HG02588 (cell line): Measurements from ENCODE around the gene ARHGAP45.

ENCODE experiments used
- ATAC-seq: cut with Tn5 transposase; IDR thresholded peaks from one replicate; pipeline ENCODE4 v1.9.1; 2021; ENCODE audit warnings: mild to moderate bottlenecking, moderate library complexity; ENCODE audit not compliant: unreplicated experiment

Gene ARHGAP45

GRCh38 chr19:1130771-1131717, 64.1 kb downstream of the ARHGAP45 start:
- ATAC-seq: no peak

DNA sequence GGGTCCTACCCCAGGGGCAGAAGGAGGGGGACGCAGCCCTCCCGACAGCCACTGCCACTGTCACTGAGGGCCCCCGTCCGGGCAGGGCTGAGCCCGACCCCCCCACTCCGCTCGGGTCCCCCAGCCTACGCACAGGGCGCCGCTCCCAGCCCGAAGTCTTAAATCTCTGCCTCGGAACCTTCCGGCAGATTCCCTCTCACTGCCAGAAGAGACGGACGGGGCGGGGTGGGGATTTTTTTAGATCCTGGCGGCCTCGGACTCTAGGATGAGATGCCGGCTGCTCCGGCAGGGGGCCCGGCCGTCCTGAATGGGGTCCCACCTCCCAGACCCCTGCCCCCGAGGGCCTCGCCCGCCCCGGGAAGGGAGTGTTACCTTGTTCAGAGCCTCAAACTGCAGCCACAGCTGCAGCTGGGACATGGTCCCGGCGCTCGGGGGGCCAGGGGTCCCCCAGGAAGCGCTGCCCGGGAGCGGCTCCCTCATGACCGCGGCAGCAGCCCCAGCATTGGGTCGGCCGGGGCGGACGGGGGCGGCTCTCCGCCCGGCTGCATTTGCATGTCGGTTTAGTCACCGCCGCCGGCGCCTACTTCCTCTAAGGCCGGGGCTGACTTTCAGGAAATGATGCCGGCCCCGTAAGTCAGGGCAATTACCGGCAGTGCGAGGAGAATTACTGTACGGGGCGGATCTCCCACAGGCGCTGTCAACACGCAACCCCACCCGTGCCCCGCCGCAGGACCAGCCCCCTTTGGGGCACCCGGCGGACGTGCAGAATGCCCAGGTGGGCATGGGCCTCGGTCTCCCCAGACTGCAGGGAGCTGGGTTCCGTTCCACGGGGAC, 65.0 kb downstream of the ARHGAP45 start:
- peak; percentile 39 for ATAC-seq

GRCh38 chr19:1132552-1133383, 65.8 kb downstream of the ARHGAP45 start:
- peak; percentile 9 for ATAC-seq

- ATAC-seq: peak; percentile 49
Measured at GRCh38 chr19:1133471-1133929, 66.5 kb downstream of the ARHGAP45 start.

DNA sequence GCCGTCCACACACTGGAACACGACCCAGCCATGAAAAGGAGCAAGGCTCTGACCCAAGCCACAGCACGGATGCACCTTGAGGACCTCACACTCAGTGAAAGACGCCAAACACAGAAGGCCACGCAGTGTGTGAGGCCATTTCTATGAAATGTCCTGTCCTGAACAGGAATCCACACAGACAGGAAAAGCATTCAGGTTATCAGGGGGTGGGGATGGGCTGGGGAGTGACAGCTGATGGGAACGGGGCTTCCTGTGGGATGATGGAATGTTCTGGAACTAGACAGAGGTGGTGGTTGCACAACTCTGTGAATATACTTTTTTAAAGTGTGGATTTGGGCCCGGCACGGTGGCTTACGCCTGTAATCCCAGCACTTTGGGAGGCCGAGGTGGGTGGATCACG, 67.5 kb downstream of the ARHGAP45 start:
- ATAC-seq: no peak

DNA sequence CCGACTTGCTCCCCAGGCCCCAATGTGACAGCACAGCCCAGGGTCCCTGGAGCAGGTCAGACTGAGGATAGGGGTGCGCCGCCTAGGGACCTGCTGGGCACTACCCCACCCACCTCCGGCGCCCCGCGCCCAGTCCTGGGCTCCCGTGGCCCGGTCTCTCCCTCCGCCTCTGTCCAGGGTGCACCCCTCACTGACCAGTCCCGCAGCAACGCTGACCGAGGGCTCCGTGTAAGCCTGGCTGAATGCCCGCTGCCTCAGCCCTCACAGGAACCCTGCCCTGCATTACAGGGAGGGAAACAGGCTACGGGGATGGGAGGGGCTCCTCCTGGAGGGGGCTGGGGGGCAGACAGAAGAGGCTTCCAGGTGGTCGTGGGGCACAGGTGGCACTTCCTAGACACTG, 68.5 kb downstream of the ARHGAP45 start:
- ATAC-seq: no peak

DNA sequence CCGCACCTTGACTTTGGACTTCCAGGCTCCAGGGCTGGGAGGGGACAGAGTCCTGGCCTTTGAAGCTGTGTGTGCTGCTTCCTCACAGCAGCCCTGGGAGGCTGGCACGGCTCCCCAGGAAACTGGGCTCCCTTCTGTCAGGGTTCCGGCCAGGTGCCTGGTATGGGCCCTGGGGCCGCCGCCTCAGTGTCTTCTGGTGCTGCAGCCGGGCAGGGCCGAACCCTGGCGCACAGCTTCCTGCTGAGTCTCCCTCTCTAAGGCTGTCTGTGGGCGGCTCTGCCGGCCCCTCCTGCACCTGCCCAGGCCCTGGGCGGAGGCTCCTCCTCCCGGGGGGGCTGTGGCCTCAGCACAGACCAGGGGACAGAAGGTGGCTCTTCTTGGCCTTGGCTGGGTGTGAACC, 69.2 kb downstream of the ARHGAP45 start:
- no peak for ATAC-seq
